Retina (tissue), 1 donor: Measurements from ENCODE around the gene AQP12B.

Experiments used
- DNase-seq: peaks from one replicate; pipeline ENCODE4 v3.0.0-alpha.2; 2016

AQP12B gene

DNA sequence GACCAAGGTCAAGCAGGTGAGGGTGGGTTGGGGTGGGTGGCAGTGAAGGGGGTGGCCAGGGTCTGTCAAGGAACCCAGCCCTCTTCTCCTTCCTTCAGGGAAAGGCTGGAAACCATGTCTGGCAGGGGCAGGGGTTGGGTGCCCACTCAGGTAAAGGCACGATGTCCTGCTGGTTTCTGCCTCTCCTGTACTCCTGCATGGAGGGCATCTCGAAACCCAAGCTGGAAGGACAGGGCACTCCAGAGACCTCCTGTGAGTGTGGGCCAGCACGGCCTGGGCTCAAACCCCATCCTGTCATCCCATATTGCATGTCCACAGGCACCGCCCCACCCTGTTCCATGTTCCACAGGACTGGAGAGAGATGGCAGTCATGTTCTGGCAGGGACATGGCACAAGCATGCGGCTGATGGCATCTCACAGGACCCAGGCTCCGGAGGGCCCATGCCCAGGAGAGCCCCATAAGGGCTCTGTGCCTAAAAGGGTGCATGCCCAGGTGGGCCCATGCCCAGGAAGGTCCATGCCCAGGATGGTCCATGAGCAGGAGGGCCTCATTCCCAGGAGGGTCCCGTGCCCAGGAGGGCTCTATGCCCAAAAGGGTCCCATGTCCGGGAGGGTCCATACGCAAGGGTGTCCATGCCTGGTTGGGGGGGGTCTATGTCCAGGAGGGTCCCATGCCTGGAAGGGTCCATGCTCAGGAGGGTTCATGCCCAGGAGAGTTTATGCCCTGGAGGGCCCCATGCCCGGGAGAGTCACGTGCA, 51.0 kb downstream of the AQP12B start:
- no peak for DNase-seq

DNA sequence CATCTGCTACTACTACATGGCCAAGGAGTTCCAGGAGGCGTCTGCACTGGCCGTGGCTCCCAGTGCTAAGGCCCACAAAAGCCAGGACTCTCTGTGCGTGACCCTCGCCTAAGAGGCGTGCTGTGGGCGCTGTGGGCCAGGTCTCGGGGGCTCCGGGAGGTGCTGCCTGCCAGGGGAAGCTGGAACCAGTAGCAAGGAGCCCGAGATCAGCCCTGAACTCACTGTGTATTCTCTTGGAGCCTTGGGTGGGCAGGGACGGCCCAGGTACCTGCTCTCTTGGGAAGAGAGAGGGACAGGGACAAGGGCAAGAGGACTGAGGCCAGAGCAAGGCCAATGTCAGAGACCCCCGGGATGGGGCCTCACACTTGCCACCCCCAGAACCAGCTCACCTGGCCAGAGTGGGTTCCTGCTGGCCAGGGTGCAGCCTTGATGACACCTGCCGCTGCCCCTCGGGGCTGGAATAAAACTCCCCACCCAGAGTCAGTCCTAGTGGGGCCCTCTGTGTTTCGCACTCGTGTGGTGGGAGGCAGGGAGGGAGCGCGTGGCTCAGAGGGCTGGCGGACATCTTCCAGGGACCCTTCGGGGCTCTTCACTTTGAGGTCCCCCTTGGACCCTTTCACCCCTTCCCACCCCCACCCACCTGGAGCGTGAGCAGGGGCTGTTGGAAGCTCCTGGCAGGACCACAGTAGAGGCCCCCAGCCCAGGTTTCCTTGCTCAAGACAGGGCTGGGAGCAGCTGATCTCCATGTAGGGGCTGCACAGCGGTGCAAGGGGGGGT, 51.7 kb downstream of the AQP12B start:
- DNase-seq, result no peak

DNA sequence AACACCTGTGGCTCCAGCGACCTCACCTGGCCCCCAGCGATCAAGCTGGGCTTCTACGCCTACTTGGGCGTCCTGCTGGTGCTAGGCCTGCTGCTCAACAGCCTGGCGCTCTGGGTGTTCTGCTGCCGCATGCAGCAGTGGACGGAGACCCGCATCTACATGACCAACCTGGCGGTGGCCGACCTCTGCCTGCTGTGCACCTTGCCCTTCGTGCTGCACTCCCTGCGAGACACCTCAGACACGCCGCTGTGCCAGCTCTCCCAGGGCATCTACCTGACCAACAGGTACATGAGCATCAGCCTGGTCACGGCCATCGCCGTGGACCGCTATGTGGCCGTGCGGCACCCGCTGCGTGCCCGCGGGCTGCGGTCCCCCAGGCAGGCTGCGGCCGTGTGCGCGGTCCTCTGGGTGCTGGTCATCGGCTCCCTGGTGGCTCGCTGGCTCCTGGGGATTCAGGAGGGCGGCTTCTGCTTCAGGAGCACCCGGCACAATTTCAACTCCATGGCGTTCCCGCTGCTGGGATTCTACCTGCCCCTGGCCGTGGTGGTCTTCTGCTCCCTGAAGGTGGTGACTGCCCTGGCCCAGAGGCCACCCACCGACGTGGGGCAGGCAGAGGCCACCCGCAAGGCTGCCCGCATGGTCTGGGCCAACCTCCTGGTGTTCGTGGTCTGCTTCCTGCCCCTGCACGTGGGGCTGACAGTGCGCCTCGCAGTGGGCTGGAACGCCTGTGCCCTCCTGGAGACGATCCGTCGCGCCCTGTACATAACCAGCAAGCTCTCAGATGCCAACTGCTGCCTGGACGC, 52.5 kb downstream of the AQP12B start:
- DNase-seq, result no peak

GRCh38 chr2:240629619-240629967, 53.1 kb downstream of the AQP12B start:
- no peak for DNase-seq

GRCh38 chr2:240628808-240629618, 53.7 kb downstream of the AQP12B start:
- DNase-seq, result no peak

- no peak for DNase-seq
Measured at GRCh38 chr2:240628507-240628807, 54.2 kb downstream of the AQP12B start.

DNA sequence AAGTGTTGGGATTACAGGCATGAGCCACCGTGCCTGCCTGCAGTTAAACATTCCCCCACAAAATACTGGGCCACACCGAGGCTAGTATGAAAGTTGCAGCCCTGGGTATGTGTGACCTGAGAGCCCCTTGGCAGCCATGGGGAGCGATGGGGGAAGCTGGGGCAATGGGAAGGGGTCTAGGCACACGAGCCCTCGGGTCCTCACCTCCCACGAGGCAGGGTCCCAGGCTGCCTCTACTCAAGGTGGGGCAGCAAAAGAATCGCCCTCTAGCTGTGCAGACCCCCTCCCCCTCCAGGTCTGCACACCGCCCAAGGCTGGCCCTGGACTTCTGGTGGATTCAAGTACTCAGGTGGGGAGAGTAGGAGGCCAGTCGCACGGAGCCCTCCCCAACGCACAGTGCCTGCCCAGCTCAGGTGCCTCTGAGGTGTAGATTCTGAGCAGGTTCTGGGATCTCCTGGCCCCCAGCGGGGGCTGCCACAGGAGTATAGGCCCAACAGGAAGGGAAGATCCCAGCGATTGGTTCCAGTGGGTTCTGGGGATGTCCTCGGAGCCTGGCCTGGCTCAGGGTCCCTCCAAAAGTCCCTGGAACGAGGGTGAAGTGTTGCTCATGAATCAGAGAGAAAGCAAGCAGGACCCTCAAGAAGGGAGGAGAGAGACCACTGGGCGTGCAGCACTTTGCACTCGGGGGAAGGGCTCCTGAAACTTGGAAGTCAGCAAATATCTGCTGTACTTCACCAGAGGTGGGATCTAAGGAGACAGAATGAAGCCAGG, 54.8 kb downstream of the AQP12B start:
- DNase-seq, result no peak

GRCh38 chr2:240626531-240627300, 56.0 kb downstream of the AQP12B start:
- no peak for DNase-seq
